Stimulated activated CD8-positive, alpha-beta memory T cell treated with anti-CD3 and anti-CD28 coated beads, Interleukin-7, amount 100 ng/mL, for 24 hours (primary cell): ENCODE data around the gene DBN1.

Source experiments
- DNase-seq: peaks from one replicate; pipeline ENCODE4 v3.0.0-alpha.2; 2020; ENCODE audit warnings: low read depth

Gene DBN1

DNA sequence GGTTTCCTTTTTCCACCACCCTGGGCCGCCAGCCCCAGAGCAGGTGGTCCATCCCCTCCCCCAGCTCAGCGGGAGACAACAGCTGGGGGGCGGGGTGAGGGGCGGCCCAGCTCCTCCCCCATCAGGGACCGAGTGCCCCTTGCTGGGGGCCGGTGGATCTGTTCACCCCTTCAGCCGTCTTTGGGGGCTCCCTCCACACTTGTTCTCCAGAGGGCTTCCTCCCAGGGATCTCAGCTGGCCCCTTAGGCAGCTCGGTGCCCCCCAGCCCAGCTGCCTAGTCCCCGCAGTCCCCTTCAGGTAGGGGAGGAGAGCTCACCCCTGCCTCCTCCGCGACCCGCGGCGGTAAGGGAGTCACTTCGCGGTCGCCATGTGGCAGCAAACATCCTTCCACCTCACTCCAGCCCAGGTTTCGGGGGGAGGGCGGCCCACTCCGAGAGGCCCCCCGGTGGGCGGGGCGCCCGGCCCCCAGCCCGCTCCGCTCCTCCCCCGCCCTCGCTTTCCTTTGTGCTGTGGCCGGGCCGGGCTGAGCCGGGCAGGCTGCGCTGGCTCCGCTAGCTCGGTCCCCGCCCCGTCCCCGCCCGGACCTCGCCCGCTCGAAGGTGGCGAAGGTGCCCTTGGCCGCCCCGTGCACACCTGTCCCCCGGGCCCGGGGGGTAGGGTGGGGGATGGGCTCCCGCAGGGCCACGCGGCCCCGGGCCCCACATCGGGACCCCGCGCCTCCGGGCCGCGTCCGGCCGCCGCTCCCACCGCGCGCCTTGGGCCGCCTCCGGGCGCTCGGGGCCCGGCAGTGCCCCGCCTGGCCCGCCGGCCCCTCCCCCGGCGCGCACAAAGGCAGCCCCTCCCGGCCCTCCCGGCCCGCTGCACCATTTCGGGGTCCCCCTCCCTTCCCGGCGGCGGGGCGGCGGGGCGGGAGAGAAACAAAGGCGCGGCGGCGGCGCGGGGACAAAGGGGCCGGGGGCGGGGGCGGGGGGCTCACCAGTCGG is 683 bp downstream of the DBN1 start:
- DNase-seq = peak; percentile 48

- no peak for DNase-seq
Observed at GRCh38 chr5:177471610-177472356, 1.7 kb downstream of the DBN1 start.

DNA sequence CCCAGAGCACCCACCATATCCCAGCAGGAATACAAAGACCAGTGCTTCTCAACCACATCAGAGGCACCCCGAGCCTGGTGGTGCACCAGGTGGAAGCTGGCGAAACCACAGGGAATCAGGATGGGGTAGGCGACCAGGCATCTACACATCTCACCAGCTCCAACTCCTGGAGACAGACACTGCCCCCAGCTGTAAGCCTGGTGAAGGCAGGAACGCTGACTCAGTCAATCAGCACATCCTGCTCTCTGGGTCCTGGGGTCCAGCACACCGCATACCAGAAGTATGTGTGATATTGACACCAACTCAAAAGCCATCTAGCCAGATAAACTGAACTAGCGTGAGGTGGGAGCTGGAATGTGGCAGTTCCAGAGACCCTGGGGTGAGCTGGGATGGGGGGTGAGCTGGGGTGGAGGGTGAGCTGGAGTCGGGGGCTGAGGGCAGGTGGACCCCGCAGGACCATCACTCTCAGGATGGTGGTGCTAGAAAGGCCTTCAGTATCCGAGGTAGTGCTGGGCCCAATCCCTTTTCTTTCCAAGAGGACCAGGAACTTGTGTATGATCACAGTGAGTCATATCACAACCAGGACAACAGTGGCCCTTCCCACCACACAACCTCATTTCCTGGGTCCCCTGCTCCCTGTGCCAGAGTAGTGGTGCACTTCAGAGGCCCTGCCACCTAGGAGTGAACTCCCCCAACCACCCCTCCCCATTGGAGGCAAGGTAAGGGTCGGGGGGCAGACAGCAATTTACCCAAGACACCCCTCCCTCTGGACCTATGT is 2.5 kb downstream of the DBN1 start:
- DNase-seq = no peak

DNA sequence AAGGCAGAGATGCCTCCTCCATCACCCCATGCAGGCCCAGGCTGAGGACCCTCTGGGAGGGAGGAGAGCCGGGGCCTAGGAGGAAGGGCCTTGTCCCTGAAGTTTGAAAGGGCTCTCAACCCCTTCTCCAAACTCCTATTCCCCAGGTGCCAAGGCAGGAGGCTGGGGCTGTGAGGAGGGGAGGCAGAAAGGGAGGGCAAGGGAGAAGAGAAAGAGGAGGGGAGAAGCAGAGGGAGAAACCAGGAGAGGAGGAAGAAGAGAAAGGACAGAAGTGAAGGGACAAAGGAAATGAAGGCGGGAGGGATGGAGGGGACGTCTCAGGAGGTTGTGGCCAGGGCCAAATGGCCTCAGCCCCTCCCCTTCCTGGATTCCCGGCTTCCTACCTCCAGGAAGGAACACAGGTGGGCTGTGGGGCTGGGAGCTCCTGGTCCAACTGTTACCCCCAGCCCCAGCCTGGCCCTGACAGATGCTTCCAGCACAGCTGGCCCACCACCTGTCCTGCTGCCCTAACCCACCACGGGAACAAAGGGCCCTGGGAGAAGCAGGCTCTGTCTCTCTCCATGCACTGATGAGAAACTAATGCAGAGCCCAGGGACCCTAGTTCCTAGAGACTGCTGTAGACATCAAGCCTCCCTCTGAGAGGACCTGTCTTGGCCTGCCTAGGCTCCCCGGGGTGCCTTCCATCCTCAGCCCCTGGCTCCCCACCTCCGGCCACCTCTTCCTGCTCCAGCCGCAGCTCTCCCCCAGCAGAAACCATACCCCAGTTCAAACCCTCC is 3.5 kb downstream of the DBN1 start:
- no peak for DNase-seq

DNA sequence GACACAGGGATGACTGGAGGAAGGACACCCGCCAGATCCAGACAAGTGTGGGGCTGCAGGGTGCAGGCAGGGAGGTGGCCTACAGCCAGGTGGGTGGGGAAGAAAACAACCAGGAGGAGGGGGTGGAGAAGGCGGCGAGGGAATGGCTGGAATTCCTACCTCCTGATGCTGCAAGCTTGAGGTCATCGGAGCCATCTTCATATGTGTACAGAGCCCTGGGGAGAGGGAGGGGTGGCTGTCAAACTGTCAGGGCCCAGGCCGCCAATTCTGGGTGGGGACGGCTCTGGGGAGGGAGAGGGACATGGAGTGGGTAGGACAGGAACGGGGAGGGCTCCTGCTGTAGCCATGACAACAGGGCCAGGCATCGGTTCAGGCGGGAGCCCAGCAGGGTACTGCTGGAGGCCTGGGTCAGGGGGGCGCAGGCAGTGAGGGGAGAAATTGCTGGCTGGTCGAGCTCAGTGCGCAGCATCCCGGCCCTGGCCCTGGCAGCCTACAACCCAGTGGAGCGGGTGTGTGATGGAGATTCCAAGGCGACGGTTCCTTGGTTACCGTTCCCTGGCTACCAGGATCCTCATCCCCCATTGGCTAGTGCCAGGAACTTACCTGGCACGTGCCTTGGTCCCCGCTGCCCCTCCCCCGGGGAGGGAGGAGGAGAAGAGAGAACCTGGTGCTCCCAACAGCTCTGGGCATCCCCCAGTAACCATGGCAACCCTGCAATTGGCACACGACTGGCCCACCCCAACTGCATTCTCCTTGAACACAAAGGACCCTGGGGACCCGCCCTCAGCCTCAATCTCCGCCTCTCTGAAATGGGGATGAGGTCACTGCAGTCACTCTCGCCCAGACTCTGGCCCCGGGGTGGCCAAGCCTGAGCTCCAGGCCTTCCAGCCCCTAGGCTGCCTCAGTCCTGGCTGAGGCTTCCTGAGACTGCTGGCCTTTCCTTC is 4.5 kb downstream of the DBN1 start:
- DNase-seq = no peak

DNA sequence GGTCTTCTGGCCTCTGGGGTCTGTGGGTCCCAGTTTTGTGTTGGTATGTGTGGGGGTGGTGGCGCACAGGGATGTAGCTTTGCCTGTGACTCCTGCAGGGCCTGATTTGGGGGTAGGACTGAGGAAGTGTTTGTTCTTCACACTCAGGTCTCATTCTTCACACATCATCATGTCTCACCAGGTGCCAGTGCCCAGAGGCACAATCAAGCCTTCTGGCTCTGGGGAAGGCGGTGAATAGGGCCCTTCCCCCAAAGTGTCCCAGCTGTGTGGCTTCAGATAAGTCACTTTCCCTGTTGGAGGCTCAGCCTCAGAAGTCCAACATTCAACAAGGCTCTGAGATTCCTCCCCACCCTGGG is 5.1 kb downstream of the DBN1 start:
- DNase-seq = no peak

DNA sequence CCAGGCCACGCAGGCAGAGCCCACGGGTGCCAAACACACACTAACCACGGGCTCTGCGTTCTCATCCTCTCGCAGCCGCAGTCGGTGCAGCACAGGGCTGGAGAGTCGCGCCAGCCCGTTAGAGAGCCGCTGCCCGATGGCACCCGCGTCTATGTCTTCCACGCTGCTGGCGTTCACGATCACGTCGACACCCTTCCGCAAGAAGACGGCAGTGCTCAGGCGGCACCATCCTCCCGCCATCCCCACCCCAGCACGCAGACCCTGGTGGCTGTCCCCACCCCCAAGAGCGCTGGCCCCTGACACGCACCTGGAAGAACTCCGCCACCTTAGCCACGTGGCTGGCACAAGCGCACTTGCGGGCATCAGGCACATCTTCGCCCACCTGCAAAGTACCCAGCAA is 6.0 kb downstream of the DBN1 start:
- no peak for DNase-seq

DNA sequence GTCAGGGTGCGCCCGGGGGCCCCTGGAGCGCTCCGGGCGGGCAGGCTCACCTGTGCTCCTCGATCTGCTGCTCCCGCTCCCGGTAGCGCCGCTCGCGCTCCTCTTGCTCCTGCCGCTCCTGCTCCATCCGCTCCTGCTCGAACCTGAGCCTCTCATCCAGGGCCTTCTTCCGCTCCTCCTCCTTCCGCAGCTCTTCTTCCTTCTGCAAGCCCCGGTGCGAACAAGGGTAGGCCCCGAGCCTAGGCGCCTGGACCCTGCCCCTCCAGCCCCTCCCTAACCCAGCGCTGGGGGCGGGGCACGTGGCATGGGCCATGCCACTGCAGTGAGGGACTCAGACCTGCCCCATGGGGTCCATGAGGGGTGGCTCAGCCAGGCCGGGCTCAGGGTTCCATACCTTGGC is 6.6 kb downstream of the DBN1 start:
- no peak for DNase-seq

- DNase-seq = no peak
Observed at GRCh38 chr5:177465044-177465443, 8.4 kb downstream of the DBN1 start.

DNA sequence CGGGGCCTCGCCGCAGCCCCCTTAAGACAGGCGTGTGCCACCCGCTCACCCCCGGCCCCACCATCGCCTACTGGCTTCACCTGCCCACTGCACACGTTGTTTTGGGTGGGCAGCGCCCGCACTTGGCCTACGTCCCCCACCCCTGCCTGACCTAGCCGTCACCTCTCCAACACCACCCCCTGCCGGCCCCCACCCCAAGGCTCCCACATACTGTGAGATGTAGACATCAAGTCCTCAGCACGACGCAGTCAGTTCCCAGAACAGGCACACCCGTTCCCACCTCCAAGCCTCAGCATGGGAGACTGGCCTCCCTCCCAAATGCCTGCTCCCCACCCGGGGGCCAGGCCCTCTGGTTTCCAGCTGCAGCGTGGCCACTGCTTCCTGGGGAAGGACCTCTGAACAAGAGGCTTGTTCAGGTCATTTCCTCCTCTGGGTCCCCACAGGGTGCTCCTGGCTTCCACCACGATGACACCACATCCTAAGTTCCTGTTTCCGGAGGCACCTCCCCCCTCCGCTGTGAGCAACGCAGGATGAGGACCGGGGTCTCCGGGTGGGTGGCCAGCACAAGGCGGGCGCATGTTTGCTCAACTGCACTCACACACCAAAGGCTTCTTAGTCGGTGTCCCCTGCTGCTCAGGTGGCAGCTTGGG is 11.3 kb downstream of the DBN1 start:
- DNase-seq = no peak

- no peak for DNase-seq
Observed at GRCh38 chr5:177459819-177460628, 13.4 kb downstream of the DBN1 start.

- no peak for DNase-seq
Observed at GRCh38 chr5:177459357-177459756, 14.1 kb downstream of the DBN1 start.

DNA sequence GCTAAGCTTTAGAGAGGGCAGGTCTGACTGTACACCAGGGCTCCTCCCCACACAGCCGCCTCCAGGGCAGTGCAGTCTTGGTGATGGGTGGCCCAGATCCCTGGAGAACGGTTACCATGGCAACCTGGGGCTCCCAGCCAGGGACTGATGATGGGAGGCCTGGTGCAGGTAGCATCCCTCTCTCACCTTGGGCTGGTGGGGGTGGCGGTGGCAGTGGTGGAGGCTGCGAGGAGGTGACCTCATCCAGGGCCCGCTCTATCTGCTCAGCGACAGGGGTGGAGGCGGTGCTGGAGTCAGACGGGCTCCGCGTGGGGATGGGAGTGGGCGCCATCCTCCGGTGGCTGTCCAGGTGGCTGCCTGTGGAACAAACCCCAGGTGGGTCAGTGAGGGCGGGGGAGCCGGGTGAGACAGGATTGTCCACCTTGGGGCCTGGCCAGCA is 14.5 kb downstream of the DBN1 start:
- no peak for DNase-seq

DNA sequence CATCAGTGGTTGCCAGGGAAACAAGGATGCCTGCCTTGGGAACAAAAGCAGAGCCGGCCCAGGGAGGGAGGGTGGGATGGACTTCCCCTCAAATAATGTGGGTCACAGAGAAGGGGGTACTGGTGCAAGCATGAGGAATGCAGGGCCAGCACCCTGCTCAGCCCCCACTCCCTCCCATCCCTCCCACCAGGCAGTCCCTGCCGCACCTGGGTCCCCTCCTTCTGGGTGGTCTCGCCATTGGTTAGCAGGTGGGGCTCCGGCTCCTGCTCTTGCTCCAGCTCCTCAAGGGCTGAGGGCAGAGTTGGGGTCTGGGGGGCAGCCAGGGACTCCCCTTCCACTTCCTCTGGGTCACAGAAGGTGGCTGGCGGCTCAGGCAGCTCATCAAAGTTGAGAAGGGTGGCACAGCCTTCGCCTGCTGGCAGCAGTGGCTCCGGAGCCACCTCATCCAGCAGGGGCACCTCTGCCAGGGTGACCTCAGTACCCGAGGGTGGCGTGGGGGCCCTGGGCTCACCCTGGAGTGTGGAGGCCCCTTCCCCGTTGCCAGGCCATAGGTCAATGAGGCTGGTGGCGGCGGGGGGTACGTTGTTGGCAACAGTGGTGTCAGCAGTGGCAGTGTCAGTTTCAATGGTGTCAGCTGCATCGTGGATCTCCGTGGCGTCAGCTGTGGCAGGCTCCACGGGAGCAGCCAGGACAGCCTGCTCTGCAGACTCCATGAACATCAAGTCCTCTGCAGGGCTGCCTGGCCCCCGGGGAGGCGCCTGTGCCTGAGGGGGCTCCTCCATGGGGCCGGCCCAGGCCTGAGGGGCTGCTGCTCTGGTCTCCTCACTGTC is 15.4 kb downstream of the DBN1 start:
- DNase-seq = no peak

GRCh38 chr5:177456976-177457851 is 16.2 kb downstream of the DBN1 start:
- DNase-seq = no peak

DNA sequence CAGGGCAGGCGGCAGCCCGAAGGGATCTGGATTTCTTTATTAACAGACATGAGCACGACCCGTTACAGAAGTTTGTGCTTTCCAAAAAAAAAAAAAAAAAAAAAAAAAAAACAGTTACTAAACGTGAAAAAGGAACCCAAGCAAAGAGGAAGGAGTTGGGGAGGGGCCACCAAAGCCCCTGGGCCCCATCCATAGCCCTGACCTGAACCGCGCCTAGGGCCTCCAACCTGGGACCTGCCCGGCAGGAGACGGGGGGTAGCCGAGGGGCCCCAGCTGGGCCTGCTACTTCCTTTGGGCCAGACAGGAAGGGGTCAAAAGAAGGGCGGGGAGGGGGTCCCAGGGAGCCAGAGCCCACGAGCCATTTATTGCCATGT is 16.9 kb downstream of the DBN1 start:
- DNase-seq = no peak
